HG02610 (cell line): ENCODE results near the gene OBSCN.
"Not testable (repeated sequence)": the region's sequence is repeated elsewhere in the genome, so short reads cannot be mapped to it uniquely, and the experiment has no call there.

Source experiments
- ATAC-seq: cut with Tn5 transposase; IDR thresholded peaks from one replicate; pipeline ENCODE4 v1.9.1; 2021; ENCODE audit warnings: mild to moderate bottlenecking, moderate library complexity; ENCODE audit not compliant: unreplicated experiment

The OBSCN gene

DNA sequence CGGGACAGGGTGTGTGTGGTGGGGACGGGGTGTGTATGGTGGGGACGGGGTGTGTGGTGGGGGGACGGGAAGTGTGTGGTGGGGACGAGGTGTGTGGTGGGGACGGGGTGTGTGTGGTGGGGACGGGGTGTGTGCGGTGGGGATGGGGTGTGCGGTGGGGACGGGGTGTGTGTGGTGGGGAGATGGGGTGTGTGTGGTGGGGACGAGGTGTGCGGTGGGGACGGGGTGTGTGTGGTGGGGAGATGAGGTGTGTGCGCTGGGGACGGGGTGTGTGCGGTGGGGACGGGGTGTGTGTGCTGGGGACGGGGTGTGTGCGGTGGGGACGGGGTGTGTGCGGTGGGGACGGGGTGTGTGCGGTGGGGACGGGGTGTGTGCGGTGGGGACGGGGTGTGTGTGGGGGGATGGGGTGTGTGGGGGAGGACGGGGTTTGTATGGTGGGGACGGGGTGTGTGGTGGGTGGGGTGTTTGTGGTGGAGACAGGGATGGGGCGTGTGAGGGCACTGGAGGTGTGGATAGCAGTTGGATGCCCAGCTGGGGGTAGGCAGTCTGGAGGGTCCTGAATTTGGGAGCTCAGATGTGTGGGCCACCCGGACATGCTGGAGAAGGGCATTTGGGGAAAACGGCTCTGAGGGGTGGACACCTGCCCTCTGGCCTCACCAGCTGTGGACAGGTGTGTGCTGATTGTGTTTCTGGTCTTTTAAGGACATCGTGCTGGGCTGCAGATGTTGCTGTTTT is 25.4 kb upstream of the OBSCN start:
- no peak for ATAC-seq

GRCh38 chr1:228184152-228184551 is 23.7 kb upstream of the OBSCN start:
- ATAC-seq: no peak

DNA sequence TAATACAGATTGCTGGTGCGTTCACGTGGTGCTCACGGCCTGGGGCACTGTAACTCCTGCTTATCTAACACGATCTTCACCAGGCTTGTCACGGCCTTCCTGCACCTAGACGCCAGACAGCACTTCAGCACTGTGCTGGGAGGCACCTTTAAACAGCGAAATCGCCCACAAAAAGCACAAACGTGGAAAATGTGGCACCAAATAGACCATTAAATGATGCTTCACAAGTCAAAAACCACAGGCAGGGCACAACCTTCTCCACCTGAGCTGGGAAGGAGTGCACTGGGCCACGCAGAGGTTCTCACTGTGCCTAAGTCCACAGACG is 22.2 kb upstream of the OBSCN start:
- ATAC-seq: no peak

DNA sequence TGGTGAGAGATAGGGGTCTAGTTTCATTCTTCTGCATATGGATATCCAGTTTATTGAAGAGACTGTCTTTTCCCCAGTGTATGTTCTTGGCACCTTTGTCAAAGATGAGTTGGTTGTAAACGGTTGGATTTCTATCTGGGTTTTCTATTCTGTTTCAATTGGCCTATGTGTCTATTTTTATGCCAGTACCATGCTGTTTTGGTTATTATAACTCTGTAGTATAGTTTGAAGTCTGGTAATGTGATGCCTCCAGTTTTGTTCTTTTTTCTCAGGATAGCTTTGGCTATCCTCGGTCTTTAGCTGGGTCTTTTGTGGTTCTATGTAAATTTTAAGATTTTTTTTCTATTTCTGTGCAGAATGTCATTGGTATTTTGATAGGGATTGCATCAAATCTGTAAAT is 19.6 kb upstream of the OBSCN start:
- not testable (repeated sequence) for ATAC-seq

DNA sequence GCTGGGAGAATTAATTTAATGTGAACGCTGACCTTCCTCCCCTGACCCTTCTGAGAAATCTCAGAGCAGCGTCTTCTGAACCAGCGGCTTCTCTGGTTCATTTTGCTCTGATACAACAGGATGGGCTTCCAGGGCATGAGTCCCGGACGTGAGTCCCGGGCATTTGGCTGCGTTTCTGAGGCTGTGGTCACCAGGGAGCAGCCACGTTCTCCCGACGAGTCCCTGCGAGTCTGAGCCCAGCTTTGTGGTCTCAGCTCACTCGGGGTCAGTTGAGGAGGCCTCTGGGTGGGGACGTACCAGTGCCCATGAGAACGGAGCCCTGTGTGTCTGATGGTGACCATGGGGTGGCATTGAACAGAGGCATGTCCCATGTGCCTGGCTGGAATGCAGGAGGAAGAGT is 17.7 kb upstream of the OBSCN start:
- ATAC-seq: no peak

GRCh38 chr1:228190778-228191177 is 17.1 kb upstream of the OBSCN start:
- ATAC-seq: no peak

- no peak for ATAC-seq
Measured at GRCh38 chr1:228194436-228194835, 13.4 kb upstream of the OBSCN start.

DNA sequence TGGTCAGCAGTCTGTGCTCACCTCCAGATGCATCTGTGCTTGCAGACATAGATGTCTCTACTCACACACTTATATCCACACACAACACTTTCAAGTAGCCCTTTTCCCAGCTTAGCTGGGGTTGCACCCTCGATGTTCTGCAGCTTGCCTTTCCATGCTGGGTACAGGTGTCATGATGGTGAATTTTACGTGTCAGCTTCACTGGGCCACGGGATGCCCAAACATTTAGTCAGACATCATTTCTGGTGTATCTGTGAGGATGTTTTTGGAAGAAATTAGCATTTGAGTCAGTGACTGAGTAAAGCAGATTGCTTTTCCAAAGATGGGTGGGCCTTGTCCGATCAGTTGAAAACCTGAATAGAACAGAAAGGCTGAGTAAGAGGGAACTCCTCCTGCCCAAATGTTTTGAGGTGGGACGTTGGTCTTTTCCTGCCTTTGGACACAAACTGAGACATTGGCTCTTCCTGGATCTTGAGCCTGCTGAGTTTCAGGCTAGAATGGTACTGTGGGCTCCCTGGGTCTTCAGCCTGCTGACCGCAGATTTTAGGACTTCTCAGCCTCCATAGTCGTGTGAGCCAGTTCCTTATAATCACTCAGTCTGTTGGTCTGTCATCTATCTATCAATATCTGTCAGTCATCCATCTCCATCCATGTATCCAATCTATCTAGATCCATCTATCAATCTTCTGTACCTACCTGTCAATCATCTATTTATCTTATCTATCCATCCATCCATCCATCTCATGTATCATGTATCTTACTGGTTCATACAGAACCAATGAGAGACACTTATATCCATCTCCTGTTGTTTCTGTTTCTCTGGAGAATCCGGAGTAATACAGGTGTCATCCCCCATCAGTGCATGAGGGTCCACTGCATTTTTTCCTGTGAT is 12.7 kb upstream of the OBSCN start:
- no peak for ATAC-seq

- no peak for ATAC-seq
Measured at GRCh38 chr1:228197555-228198147, 10.2 kb upstream of the OBSCN start.

GRCh38 chr1:228198977-228199590 is 8.8 kb upstream of the OBSCN start:
- no peak for ATAC-seq

- ATAC-seq: no peak
Measured at GRCh38 chr1:228204958-228205357, 2.9 kb upstream of the OBSCN start.

DNA sequence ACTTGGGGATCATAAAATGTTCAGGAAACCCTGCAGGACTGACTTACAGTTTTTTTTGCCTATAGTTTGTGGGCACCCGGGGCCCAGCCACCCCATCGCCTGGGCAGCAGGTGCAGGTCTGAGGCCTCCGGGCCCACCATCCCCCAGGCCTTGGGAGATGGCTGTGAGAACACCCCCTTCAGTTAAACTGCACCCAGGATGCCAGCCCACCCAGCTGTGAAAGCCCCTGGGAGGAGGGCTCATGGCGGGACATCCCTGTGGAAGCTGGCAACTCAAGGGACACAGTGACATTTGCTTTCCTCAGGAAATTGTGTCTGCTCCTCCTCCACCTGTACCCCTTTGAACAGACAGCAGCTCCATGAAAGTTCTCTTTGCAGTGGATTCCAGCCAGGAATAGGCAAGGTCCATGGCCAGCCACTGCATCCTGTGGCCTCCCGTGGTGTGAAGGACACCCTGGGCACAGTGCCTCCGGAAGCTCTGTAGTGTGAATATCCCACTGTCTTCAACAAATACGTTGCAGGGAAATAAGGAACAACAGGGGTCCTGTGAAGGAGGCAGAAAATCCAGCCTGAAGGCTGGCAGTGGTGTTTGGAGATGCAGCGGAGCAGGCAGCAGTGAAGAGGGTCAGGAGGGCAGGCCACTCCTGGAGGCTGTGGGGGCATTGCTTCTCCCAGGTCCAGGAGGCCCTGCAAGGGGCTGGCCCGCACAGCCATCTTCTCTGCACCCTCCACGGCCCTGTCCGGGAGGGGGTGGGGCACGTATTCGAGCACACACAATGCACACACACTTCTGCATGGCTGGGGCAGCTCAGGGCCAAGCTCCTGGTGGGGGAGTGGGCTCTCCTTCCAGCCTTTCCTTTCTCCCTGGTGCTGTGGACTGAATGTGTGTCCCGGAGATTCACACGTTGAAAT is 2.1 kb upstream of the OBSCN start:
- ATAC-seq: no peak

DNA sequence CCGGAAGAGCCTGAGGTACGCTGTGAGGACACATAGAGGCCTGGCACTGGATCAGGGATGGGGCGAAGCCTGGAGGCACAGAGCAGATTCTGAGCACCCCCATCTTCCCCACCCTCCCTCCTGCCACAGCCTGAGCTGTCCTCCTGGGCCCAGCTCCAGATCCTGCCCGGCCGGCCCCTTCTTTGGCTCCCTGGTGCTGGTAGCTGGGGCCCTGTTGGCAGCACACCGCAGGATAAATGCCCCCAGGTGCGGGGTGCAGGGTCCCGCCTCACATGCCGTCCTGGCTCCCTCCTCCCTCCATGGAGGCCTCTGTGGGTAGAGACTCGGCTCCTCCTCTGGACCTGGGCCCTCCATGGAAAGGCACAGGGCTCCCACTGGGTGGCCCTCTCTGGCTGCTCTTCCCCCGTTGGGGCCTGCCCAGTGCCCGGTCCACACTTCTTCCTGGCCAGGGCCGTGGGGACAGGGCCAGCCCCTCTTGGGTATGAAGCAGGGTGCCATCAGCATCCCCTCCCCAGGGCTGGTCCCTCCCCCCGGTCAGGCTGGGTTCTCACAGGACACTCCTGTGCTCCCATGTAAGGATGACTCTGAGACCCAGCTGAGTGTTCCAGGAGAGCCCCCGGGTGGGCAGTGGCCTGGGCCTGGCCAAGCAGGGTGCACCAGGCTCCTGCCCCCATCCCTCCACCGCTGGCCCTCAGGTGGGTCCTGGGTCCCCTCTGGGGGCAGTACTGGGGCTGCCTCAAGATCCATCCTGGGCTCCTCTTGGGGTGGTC is 1.1 kb upstream of the OBSCN start:
- no peak for ATAC-seq

DNA sequence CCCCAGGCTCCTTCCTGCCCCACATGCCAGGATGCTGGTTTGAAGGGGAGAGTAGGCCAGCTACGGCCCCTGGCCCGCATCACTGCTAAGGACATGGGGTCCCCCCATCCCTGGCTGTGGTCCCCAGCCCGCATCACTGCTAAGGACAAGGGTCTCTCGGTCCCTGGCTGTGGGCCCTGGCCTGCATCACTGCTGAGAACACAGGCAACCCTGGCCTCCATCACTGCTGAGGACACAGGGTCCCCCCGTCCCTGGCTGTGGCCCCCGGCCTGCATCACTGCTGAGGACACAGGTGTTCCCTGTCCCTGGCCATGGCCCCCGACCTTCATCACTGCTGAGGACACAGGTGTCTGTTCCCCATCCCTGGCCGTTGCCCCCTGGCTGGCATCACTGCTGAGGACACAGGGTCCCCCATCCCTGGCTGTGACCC is 448 bp upstream of the OBSCN start:
- ATAC-seq: no peak

DNA sequence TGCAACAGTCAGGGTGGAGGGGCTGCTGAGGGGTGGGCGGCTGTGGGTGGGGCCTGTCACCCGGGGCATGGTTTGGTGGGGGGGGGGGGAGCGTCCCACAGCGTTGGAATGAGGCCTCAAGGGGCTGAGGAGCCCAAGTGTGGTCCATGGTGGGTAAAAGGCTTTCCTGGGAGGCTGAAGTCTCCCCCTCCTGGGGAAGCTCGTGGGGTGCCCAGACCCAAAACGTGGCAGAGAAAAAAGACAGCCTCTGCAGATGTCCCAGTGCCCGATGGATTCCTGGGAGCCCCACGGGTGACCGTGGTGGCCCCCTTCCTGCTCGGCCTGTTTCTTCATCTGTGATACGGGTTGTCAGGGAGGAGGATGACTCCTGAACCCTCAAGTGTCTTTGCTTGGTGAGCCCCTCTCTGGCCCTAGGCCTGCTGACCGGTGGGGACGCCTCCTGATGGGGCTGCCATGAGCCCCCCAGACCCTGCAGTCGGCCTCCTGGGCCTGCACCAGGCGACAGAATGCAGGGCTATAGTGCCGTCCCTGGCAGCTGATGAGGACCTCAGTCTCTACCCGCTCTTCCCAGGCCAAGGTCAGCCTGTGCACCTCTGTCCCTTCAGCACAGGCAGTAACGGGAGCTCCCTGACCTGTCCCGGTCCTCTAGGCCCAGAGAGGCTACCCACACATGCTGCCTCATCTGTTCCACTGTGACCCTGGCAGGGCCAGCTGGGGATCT is 1.1 kb downstream of the OBSCN start:
- ATAC-seq: no peak

DNA sequence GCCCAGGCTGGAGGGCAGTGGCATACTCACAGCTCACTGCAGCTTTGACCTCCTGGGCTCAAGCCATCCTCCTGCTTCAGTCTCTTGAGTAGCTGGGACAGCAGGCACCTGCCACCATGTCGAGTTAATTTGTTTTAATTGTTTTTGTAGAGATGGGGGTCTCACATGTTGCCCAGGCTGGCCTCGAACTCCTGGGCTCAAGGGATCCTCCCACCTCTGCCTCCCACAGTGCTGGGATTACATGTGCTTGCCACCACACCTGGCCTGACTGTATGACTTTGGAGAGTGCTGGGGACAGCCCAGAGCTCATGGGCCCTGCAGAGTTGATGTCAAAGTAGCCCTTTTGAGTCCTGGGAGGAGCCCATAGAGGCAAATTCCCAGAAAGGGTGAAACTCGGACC is 1.8 kb downstream of the OBSCN start:
- ATAC-seq: no peak

GRCh38 chr1:228210076-228210651 is 2.3 kb downstream of the OBSCN start:
- no peak for ATAC-seq

GRCh38 chr1:228210712-228211530 is 3.1 kb downstream of the OBSCN start:
- ATAC-seq: no peak
